Mononuclear cell (primary cell): ENCODE measurements around the gene OCA2. TPM values are rescaled to one million over a fixed set of nuclear protein-coding genes. Genes with fewer than 3 reads are reported as not detected.
A peak's percentile ranks its signal among the peaks of the same experiment; 100 is the strongest.

ENCODE experiments used
- H3K27me3 ChIP-seq: 2 replicates; pipeline ENCODE4 v1.6.0; 2011; ENCODE audit warnings: low read length, control low read depth; ENCODE audit not compliant: insufficient read depth
- H3K4me1 ChIP-seq: 2 replicates; pipeline ENCODE4 v1.5.1; 2011; ENCODE audit warnings: mild to moderate bottlenecking, low read length, control low read depth; ENCODE audit not compliant: insufficient read depth
- H3K4me3 ChIP-seq: 2 replicates; pipeline ENCODE4 v1.5.1; 2011; ENCODE audit warnings: mild to moderate bottlenecking, low read length, moderate library complexity
- H3K9me3 ChIP-seq: 2 replicates; pipeline ENCODE4 v1.5.1; 2011; ENCODE audit warnings: low read depth, mild to moderate bottlenecking, control low read depth, low read length
- total RNA-seq: library from RNA; depleted of rRNA; stranded (reverse); fragments of >200 nt; gene quantifications from one replicate; pipeline ENCODE4 v1.2.3, GENCODE V29; 2012

The OCA2 gene
- total RNA-seq, 1 donor = 0.10 TPM

DNA sequence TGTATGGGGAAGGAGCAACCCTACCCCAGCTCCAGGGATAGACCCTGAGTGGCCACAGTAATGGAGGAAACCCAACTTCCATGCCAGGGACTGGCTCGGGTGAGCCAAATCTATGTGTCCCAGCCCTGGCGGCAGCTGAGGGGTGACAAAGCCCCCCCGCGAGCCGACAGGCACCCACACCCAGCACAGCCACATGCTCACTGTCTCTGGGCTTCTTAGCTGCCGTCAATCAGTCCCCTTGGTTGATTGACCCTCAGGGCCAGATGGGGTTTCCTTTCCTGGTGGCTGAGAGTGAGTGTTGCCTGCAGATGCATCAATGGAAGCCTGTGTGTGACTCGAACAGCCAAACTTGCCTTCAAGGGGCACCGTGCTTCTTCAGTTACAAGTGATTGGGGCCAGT, 2.1 kb upstream of the OCA2 start:
- H3K27me3 ChIP-seq = peaks cover 51% of the 10 kb centered on the region
- peaks cover 25% of the 10 kb centered on the region for H3K4me1 ChIP-seq
- no peaks in the 10 kb centered on the region for H3K9me3 ChIP-seq
- no peak overlapping the region for H3K4me3 ChIP-seq

DNA sequence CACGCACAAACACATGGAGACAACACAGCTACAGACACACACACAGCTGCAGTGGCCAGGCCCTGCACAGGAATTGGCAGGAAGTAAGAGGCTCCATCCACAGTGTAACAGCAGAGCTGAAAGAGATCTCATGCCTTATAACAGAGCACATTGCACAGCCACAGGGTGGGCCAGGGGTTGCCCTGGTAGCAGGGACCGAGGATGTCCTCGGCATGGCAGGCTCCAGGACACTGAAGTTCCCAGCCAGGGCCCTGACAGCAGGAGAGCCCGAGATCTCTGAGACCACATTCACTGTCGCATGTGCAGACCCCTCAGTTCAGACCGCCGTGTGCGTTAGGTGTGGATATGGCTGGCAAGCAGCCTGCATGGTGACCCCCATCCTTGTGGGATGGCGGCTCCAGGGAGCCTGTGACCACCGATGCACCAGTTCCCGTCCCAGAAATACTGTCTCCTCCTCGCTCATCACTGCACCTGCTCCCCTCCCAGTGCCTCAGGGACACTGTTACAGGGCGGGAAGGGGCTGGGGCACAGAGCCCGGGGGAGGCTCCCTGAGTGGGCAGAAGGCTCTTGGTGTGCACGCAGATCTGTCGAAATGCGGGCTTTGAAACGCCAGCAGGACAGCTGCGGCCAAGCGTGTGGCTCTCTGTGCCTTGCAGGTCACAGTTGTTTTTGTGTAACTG, 1.5 kb upstream of the OCA2 start:
- H3K4me1 ChIP-seq = peaks cover 29% of the 10 kb centered on the region
- H3K4me3 ChIP-seq = no peak overlapping the region
- peaks cover 51% of the 10 kb centered on the region for H3K27me3 ChIP-seq
- no peaks in the 10 kb centered on the region for H3K9me3 ChIP-seq

DNA sequence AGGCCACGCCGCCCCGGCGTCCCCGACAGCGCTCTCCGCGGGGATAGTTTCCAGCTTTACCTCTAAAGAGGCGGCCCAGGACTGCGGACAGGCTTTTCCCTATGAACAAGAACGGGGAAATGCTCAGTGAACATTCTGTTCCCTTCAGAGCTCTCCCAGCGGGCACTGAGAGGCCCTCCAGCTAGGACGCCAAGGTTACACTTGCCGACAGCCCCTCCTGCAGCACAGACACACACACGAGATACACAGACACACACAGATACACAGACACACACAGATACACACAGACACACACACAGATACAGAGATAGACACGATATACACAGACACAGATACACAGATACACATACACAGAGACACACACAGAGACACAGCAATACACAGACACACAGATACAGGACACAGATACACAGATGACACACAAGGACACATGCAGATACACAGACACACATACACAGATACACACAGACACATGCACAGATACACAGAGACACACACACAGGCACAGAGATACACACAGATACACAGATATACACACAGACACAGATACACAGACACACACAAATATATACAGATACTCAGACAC, 533 bp upstream of the OCA2 start:
- Histone ChIP-seq H3K27me3 (peaks cover 55% of the 10 kb centered on the region), H3K4me1 (peaks cover 39% of the 10 kb centered on the region), H3K9me3 (no peaks in the 10 kb centered on the region), H3K4me3 (no peak overlapping the region)

DNA sequence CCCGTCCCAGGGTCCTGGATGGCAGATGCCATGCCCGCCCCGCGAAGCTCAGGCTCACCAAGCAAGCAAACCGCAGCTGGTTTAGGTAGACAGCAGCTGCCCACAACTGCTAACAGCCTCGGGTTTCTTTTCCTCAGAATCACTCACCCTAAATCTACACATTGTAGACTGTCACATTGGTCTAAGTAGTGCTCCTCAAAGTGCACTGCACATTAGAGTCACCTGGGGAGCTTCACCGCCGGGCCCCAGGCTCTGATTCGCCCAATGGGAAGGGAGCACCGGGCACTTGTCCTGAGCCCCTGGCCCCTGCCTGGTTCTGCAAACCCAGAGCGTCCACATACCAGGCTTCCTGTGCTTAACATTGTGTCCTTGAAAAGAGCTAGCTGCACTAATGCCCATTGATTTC, 752 bp downstream of the OCA2 start:
- H3K4me3 ChIP-seq = no peak overlapping the region
- H3K9me3 ChIP-seq = no peaks in the 10 kb centered on the region
- H3K4me1 ChIP-seq = peaks cover 48% of the 10 kb centered on the region
- H3K27me3 ChIP-seq = peaks cover 68% of the 10 kb centered on the region

DNA sequence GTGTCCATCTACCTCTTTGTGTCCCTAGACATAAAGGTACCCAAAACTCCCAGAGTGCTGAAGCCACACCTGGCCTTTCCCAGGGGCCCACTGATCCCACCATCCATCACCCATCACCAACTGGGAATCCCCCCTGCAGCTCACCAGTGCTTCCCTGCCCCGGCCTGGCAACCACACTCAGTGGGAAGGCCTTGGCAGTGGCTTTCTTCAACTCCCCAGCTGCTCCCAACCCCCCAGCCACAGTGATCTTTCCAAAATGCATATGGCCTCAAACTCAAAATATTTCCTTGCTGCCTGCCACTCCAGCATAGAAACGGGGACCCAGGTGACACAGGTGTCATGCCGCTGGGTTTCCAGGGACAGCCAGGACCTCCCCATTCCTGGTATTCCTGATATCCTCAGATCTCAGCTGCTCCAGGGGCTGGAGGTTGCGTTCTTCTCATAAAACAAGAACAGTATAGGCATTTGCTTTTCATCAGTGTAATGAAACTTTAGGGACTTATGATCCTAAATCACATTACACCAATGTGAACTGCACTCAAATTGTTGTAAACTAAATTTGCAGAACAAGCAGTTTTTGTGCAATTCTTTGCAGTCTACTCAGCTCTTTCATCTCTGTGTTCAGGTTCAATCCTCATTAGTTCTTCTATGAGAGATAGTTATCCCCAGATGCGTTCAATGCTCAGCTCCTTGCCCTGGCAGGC, 1.3 kb downstream of the OCA2 start:
- no peak overlapping the region for H3K4me3 ChIP-seq
- H3K27me3 ChIP-seq = peaks cover 73% of the 10 kb centered on the region
- H3K4me1 ChIP-seq = peaks cover 48% of the 10 kb centered on the region
- H3K9me3 ChIP-seq = no peaks in the 10 kb centered on the region

DNA sequence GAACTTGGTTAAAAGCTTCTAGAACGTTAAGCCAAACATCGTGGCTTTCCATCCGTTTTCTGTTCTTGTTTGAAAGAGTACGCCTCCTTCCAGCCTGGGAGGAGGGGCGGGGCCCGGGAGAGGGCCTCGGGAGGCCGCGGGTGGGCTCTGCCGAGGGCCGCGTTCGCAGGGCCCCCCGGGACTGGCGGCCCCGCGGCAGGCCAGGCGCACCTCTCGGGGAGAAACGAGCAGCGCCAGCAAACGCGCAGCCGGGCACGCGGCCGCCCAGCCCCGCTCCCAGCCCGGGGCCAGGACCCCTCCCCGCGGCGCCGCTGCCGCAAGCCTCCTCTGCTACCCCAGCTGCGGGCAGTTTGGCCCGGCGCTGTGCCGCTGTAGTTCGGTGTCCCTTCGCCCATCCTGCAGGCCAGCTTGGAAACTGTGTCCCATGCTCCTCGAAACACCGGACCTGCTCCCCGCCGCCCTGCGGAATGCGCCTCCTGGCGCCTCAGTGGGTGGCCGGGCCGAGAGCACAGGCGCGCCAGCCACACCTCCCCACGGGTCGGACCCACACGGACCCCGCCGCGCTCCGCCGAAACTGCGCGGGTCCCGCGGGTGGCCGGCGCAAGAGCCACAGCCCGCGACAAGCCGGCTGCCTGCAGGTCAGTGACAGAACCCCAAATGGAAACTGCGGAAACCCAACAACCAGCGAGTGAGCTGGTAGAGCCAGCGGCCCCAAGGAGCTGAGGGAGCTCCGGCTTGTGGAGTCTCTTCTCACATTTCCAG, 2.3 kb downstream of the OCA2 start:
- peaks cover 48% of the 10 kb centered on the region for H3K4me1 ChIP-seq
- H3K27me3 ChIP-seq = peaks cover 83% of the 10 kb centered on the region
- peaks cover under 1% of the 10 kb centered on the region for H3K9me3 ChIP-seq
- H3K4me3 ChIP-seq = peak overlapping the region; percentile 28

DNA sequence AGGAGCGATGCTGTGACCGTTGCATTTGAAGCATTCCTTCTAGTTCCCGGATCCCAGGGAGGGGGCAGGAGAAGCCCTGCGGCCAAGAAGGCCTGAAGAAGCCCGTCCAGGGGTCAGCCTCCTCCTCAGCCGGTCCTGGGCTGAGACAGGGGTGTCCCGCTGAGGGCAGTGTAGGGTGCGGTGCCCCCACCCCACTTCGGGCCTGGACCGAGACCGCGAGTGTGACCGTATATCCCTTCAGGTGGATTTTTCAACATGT, 2.8 kb downstream of the OCA2 start:
- Histone ChIP-seq H3K9me3 (peaks cover 6% of the 10 kb centered on the region), H3K4me3 (peak overlapping the region; percentile 28), H3K27me3 (peaks cover 86% of the 10 kb centered on the region), H3K4me1 (peaks cover 48% of the 10 kb centered on the region)

DNA sequence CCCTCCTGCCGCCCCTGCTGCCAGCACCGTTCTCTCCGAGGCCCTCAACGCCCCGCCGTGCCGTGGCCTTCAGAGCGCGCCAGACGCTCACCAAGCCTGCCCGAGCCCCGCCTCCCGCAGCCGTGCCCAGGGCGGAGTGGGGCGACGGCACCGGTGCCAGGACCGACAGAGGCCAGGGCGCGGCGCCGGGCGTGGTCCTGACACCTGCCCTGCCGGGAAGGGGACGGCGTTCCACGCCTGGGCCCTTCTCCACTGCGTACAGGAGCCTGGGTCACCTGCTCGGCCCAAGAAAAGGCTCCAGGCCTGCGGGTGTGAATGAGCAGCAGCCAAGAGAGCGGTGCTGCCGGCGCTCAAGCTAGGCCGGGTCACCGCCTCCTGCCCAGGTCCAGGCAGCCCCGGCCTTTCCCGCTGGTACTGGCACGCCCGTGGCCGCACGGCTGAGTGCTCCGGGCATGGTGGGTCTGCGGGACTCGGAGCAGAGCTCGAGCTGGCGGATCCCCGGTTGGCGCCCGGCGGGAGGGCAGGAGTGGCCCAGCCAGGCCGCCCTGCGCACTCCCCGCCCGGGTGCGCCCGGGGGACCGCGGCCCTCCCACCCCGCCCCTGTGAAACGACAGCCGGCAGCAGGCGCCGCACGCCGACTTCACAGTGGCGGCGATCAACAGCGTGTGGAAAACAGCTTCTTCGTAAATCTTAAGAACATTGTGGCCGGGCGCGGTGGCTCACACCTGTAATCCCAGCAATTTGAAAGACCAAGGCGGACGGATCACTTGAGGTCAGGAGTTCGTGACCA, 4.2 kb downstream of the OCA2 start:
- peaks cover 93% of the 10 kb centered on the region for H3K27me3 ChIP-seq
- peaks cover 48% of the 10 kb centered on the region for H3K4me1 ChIP-seq
- H3K9me3 ChIP-seq = peaks cover 20% of the 10 kb centered on the region
- H3K4me3 ChIP-seq = peak overlapping the region; percentile 28

DNA sequence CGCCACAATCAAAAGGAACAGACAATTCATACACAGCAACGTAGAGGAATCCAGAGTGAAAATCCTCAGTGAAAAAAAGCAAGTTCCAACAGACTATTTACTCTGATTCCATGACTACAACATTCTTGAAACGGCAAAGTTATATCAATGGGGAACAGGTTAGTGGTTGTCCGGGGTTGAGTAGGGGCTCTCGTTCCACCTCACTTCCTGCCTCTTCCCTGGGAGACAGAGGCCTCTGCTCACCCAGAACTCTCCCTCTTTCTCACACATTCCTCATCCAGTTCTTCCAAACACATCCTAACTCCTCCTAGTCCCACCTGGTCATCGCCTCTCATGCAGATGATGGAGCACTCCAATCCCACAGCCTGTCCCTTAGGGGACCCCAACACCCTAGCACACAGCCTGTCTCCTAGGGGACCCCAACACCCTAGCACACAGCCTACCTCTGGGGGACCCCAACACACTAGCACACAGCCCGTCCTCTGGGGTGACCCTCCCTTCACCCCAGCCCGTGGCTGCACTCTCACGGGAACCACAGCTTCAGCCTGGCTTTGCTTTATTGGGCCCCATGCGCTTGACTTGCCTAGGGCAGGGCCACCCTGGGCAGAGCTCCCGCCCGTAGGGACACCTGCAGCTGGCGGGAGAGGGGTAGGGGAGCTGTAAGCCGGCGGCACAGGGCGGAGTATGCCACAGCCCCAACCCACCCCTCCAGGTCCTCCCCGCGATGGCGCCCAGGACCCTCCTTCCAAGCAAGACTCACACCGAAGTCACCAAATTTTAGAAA, 5.2 kb downstream of the OCA2 start:
- H3K4me1 ChIP-seq = peaks cover 42% of the 10 kb centered on the region
- H3K27me3 ChIP-seq = peaks cover 92% of the 10 kb centered on the region
- no peak overlapping the region for H3K4me3 ChIP-seq
- H3K9me3 ChIP-seq = peaks cover 21% of the 10 kb centered on the region

DNA sequence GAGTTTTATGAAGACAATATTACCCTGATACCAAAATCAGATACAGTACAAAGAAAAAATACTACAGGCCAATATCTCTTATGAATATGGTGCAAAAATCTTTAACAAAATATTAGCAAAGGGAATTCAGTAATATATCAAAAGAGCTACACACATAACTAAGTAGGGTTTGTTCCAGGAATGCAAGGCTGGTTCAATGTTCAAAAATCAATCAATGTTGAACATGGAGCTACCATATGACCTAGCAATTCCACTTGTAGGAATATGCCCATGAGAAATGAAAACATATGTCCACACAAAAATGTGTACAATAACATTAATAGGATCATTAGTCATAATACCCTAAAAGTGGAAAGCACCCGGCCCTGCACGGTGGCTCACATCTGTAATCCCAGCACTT, 7.8 kb downstream of the OCA2 start:
- Histone ChIP-seq H3K27me3 (peaks cover 67% of the 10 kb centered on the region), H3K9me3 (peaks cover 21% of the 10 kb centered on the region), H3K4me1 (peaks cover 25% of the 10 kb centered on the region), H3K4me3 (no peak overlapping the region)

DNA sequence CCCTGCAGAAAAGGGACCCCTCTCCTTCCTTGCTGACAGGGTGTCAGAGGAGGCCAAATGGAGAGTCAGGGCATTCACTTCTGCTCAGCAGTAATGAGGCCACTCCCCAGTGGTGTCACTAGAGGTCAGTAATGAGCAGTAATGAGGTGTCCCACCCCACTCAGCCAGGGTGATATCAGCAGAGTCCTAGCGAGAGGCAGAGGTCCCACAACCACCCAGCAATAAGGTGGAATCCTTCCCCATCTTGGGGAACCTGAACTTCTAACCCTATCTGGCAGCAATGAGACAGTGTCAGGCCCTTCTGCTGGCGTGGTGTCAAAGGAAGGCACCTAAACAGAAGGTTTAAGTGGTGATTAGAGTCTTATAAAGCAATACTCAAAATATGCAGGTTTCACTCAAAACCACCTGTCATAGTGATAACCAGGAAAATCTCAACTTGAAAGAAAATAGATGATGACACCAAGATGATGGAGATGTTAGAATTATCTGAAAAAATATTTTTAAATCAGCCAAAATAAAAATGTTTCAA, 12.9 kb downstream of the OCA2 start:
- peaks cover 14% of the 10 kb centered on the region for H3K9me3 ChIP-seq
- no peak overlapping the region for H3K4me3 ChIP-seq
- H3K4me1 ChIP-seq = no peaks in the 10 kb centered on the region
- H3K27me3 ChIP-seq = peaks cover 20% of the 10 kb centered on the region

DNA sequence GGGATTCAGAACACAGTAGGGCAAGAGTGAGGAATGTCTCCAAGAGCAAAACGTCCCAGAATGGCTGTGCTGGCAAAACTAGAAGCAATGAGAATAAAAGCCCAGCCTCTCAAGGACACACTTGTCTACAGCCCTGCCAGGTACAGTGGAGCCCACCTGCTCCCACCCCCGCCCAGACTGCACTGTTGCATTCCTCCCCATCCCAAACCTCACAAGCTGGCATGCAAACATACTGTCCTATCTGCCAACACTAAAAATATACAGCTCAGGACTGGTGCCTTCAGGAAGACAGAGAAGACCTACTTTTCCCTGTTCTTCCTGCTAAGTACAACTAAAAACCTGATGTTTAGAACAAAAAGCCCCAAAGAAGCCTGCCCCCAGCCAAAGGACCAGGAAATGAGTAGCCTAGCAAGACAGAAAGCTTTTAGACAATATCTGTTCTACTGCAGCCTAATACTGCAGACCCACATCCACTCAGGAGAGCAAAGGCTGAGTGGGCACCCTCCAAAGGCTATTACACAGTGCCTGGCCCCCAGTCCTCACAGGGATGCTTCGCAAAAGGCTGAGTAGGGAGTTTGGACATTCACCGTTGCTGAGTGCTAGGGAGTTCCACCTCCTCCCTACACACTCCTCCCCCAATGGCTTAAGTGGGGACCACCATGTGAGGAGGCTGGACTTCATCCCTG, 13.5 kb downstream of the OCA2 start:
- peaks cover 8% of the 10 kb centered on the region for H3K9me3 ChIP-seq
- no peaks in the 10 kb centered on the region for H3K4me1 ChIP-seq
- H3K27me3 ChIP-seq = peaks cover 13% of the 10 kb centered on the region
- H3K4me3 ChIP-seq = no peak overlapping the region

DNA sequence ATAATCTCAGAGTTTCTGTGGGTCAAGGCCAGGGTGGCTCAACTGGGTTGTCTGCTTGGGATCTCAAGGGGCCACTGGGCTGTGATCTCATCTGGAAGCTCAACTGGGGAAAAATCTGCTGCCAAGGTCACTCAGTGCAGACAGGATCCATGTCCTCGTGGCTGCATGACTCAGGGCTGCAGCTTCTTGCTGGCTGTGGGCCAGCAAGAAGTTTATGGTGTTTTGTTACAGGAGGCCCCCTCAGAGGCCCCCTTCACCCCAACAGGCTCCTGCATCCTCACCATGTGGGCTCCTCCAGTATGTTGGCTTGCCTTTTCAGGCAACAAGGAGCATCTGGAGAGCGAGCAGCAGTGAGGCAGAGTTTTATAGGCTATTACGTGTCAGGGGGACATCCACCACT, 14.6 kb downstream of the OCA2 start:
- Histone ChIP-seq H3K27me3 (peaks cover 3% of the 10 kb centered on the region), H3K4me3 (no peak overlapping the region), H3K9me3 (no peaks in the 10 kb centered on the region), H3K4me1 (no peaks in the 10 kb centered on the region)
